OCI-LY7 (cell line): ENCODE measurements around the gene KIAA1549. TPM values are rescaled to one million over a fixed set of nuclear protein-coding genes. Genes with fewer than 3 reads are reported as not detected.

Source experiments
- BruUV-seq: library from RNA; stranded (reverse); fragments of 400-500 nt; replicated peaks from 2 replicates; lab custom pipeline; 2021; lab: Mats Ljungman, UMichigan
- CTCF ChIA-PET: fragments of 300-600 bp; sonication (Branson Sonifier 250); formaldehyde crosslinking; loops from one replicate; lab custom pipeline; 2022; ENCODE audit warnings: antibody characterized with exemption; ENCODE audit not compliant: unreplicated experiment; lab: Charles Lee
- POLR2A ChIA-PET: fragments of 300-600 bp; sonication (Branson Sonifier 250); formaldehyde crosslinking; loops from one replicate; lab custom pipeline; 2022; ENCODE audit warnings: antibody characterized with exemption; lab: Charles Lee
- DNase-seq: peaks from one replicate; pipeline ENCODE4 v3.0.0-alpha.2; 2015; ENCODE audit warnings: low spot score
- H2AFZ ChIP-seq: fragments of 200-600 bp; sonication (generic), shearing (Covaris generic); 2 replicates; pipeline ENCODE4 v1.6.1; 2014; ENCODE audit warnings: mild to moderate bottlenecking, antibody characterized with exemption, low read length, moderate library complexity
- H3K27ac ChIP-seq: fragments of 200-600 bp; sonication (generic); 2 replicates; pipeline ENCODE4 v1.5.1; 2014; ENCODE audit warnings: mixed run types, low read depth, mild to moderate bottlenecking, moderate library complexity, low read length, inconsistent platforms; ENCODE audit not compliant: poor library complexity, severe bottlenecking
- H3K36me3 ChIP-seq: fragments of 200-600 bp; sonication (generic); 2 replicates; pipeline ENCODE4 v1.6.1; 2014; ENCODE audit warnings: mild to moderate bottlenecking, antibody characterized with exemption, low read length, moderate library complexity, mixed read lengths; ENCODE audit not compliant: insufficient read depth
- H3K4me1 ChIP-seq: fragments of 200-600 bp; sonication (generic); 2 replicates; pipeline ENCODE4 v1.5.1; 2014; ENCODE audit warnings: mild to moderate bottlenecking, low read length; ENCODE audit not compliant: insufficient read depth, poor library complexity, severe bottlenecking
- H3K4me2 ChIP-seq: fragments of 200-600 bp; sonication (generic); 2 replicates; pipeline ENCODE4 v1.6.1; 2014; ENCODE audit warnings: mild to moderate bottlenecking, low read length
- H3K4me3 ChIP-seq: fragments of 200-600 bp; sonication (generic); 2 replicates; pipeline ENCODE4 v1.5.1; 2014; ENCODE audit warnings: mild to moderate bottlenecking, low read depth, low read length; ENCODE audit not compliant: poor library complexity, severe bottlenecking
- H3K79me2 ChIP-seq: fragments of 200-600 bp; sonication (generic); 2 replicates; pipeline ENCODE4 v1.6.1; 2016; ENCODE audit warnings: low read depth, mild to moderate bottlenecking, low read length, moderate library complexity, mixed read lengths; ENCODE audit not compliant: insufficient read depth
- H3K9me2 ChIP-seq: fragments of 200-600 bp; sonication (generic); 2 replicates; pipeline ENCODE4 v1.6.1; 2016; ENCODE audit warnings: mild to moderate bottlenecking, low read length, mixed read lengths; ENCODE audit not compliant: insufficient read depth
- H3K9me3 ChIP-seq: fragments of 200-600 bp; sonication (generic); 2 replicates; pipeline ENCODE4 v1.6.1; 2014; ENCODE audit warnings: mild to moderate bottlenecking, mixed run types, low read length, mixed read lengths
- H4K20me1 ChIP-seq: fragments of 200-600 bp; sonication (generic); 2 replicates; pipeline ENCODE4 v1.6.1; 2014; ENCODE audit warnings: mild to moderate bottlenecking, antibody characterized with exemption, low read length, moderate library complexity, mixed read lengths; ENCODE audit not compliant: insufficient read depth
- CTCF ChIP-seq: fragments of 200-600 bp; sonication (generic); conservative IDR thresholded peaks from 2 replicates; pipeline ENCODE4 v1.5.1; 2014; ENCODE audit warnings: mild to moderate bottlenecking, antibody characterized with exemption, low read length, moderate library complexity, mixed read lengths
- EZH2phosphoT487 ChIP-seq: fragments of 200-600 bp; sonication (generic); IDR thresholded peaks from 2 replicates; pipeline ENCODE4 v1.6.1; 2018; ENCODE audit warnings: low read depth, borderline replicate concordance, mild to moderate bottlenecking, mixed run types, antibody characterized with exemption, low read length, moderate library complexity, mixed read lengths
- intact Hi-C: fragments of 100-400 bp; cut with micrococcal nuclease; formaldehyde crosslinking; loops from one replicate; pipeline ENCODE4 v1.10.0; 2022; ENCODE audit not compliant: unreplicated experiment
- total RNA-seq, 2 experiments: library from RNA; depleted of rRNA in 1 of 2; stranded (reverse); fragments of >200 nt in 1 of 2; shearing (Covaris generic) in 1 of 2; gene quantifications; 2 replicates each; pipeline ENCODE4 v1.2.3, GENCODE V29; 2014 to 2022

The KIAA1549 gene
- total RNA-seq, 2 experiments from 2014 or later, result 0.03 to 3.0 TPM

GRCh38 chr7:139011373-139011772, 30.2 kb upstream of the KIAA1549 start:
- no peaks in the 10 kb centered on the region for H3K36me3 ChIP-seq
- no peaks in the 10 kb centered on the region for H3K4me1 ChIP-seq
- ChIA-PET POLR2A (interaction anchor here (0.6 to 1.0 kb wide), 4 partner anchors 71 to 1130 kb away, joined by 3 to 7 read pairs (median 3); no protein-coding TSS in a partner anchor), CTCF (no interaction called here)
- H2AFZ ChIP-seq, result no peak overlapping the region
- TF ChIP-seq EZH2phosphoT487, result no peak
- TF ChIP-seq CTCF, result no peak
- no peak overlapping the region for H3K4me3 ChIP-seq
- H4K20me1 ChIP-seq, result no peaks in the 10 kb centered on the region
- no peak for DNase-seq
- no peak overlapping the region for H3K27ac ChIP-seq
- no peaks in the 10 kb centered on the region for H3K9me2 ChIP-seq
- no TSS peak for BruUV-seq
- intact Hi-C loops, result no loop called here
- H3K79me2 ChIP-seq, result no peaks in the 10 kb centered on the region
- no peaks in the 10 kb centered on the region for H3K9me3 ChIP-seq
- no peak overlapping the region for H3K4me2 ChIP-seq

- Histone ChIP-seq H2AFZ (no peak overlapping the region), H3K9me2 (no peaks in the 10 kb centered on the region), H3K9me3 (peaks cover 9% of the 10 kb centered on the region), H4K20me1 (no peaks in the 10 kb centered on the region), H3K4me1 (no peaks in the 10 kb centered on the region), H3K36me3 (no peaks in the 10 kb centered on the region), H3K4me2 (no peak overlapping the region), H3K79me2 (no peaks in the 10 kb centered on the region), H3K4me3 (no peak overlapping the region), H3K27ac (no peak overlapping the region)
- TF ChIP-seq EZH2phosphoT487, result no peak
- no peak for TF ChIP-seq CTCF
- DNase-seq, result peak; percentile 5
- CTCF ChIA-PET, result no interaction called here
- POLR2A ChIA-PET, result no interaction called here
- intact Hi-C loops, result no loop called here
- no TSS peak for BruUV-seq
These were observed 23.3 kb upstream of the KIAA1549 start for GRCh38 chr7:139004321-139005090.

- Histone ChIP-seq H3K36me3 (no peaks in the 10 kb centered on the region), H3K4me2 (no peak overlapping the region), H2AFZ (no peak overlapping the region), H3K4me3 (no peak overlapping the region), H3K4me1 (no peaks in the 10 kb centered on the region), H4K20me1 (no peaks in the 10 kb centered on the region), H3K9me2 (no peaks in the 10 kb centered on the region), H3K79me2 (no peaks in the 10 kb centered on the region), H3K27ac (no peak overlapping the region), H3K9me3 (peaks cover 5% of the 10 kb centered on the region)
- TF ChIP-seq EZH2phosphoT487 (no peak), CTCF (no peak)
- no peak for DNase-seq
- intact Hi-C loops, result no loop called here
- no TSS peak for BruUV-seq
- POLR2A ChIA-PET, result interaction anchor here (1.5 kb wide), 1 partner anchor 13 kb away, joined by 3 read pairs; no protein-coding TSS in a partner anchor
- CTCF ChIA-PET, result no interaction called here
These were observed 18.2 kb upstream of the KIAA1549 start for GRCh38 chr7:138999414-138999813.
